IMR-90 (cell line): ENCODE data around the gene COLEC12. TPM values are rescaled to one million over a fixed set of nuclear protein-coding genes. Genes with fewer than 3 reads are reported as not detected.

Experiments
- ATAC-seq: fragments of 200-7000 bp; cut with Tn5 transposase; 2 replicates; pipeline ENCODE4 v1.9.1; 2020; ENCODE audit warnings: low read depth, mild to moderate bottlenecking, moderate library complexity
- BruUV-seq: library from RNA; stranded (reverse); fragments of 400-500 nt; replicated peaks from 2 replicates; lab custom pipeline; 2021; lab: Mats Ljungman, UMichigan
- CTCF ChIA-PET: fragments of 300-600 bp; formaldehyde crosslinking; extraction: SDS; loops from one replicate; lab custom pipeline; 2021; ENCODE audit warnings: antibody characterized with exemption; lab: Yijun Ruan, JAX
- POLR2A ChIA-PET: fragments of 300-600 bp; sonication (Branson Sonifier 250); formaldehyde crosslinking; loops from one replicate; lab custom pipeline; 2022; ENCODE audit warnings: antibody characterized with exemption; ENCODE audit not compliant: unreplicated experiment; lab: Charles Lee
- DNase-seq: peaks from one replicate; pipeline ENCODE4 v3.0.0; 2013
- H2AFZ ChIP-seq: replicated peaks from 2 replicates; pipeline ENCODE3; 2013; ENCODE audit warnings: low read length, mild to moderate bottlenecking; ENCODE audit not compliant: poor library complexity
- H2AK5ac ChIP-seq: 2 replicates; pipeline ENCODE4 v1.6.1; 2013; ENCODE audit warnings: low read depth, low read length, inconsistent platforms
- H2AK9ac ChIP-seq: replicated peaks from 2 replicates; pipeline ENCODE3; 2013; ENCODE audit warnings: mild to moderate bottlenecking, low read depth, low read length, moderate library complexity; ENCODE audit not compliant: poor library complexity
- H2BK120ac ChIP-seq: 2 replicates; pipeline ENCODE4 v1.6.1; 2013; ENCODE audit warnings: low read depth, low read length, inconsistent platforms
- H2BK15ac ChIP-seq: 3 replicates; pipeline ENCODE4 v1.6.1; 2013; ENCODE audit warnings: low read depth, low read length, inconsistent platforms
- H2BK20ac ChIP-seq: 2 replicates; pipeline ENCODE4 v1.6.1; 2013; ENCODE audit warnings: low read depth, mild to moderate bottlenecking, inconsistent platforms, low read length, moderate library complexity
- H2BK5ac ChIP-seq: 2 replicates; pipeline ENCODE4 v1.6.1; 2013; ENCODE audit warnings: mild to moderate bottlenecking, low read depth, low read length, inconsistent platforms; ENCODE audit not compliant: poor library complexity, severe bottlenecking
- H3K14ac ChIP-seq: replicated peaks from 2 replicates; pipeline ENCODE4 v1.6.1; 2013; ENCODE audit warnings: low read depth, low read length, inconsistent platforms
- H3K18ac ChIP-seq: 2 replicates; pipeline ENCODE4 v1.6.1; 2013; ENCODE audit warnings: low read depth, low read length, control low read depth
- H3K23ac ChIP-seq: 2 replicates; pipeline ENCODE4 v1.6.1; 2013; ENCODE audit warnings: low read depth, low read length, inconsistent platforms
- H3K27ac ChIP-seq: 2 replicates; pipeline ENCODE4 v1.5.1; 2013; ENCODE audit warnings: mild to moderate bottlenecking, control low read depth, low read length; ENCODE audit not compliant: insufficient read depth
- H3K27me3 ChIP-seq: 2 replicates; pipeline ENCODE4 v1.6.1; 2013; ENCODE audit warnings: low read length; ENCODE audit not compliant: control insufficient read depth, insufficient read depth
- H3K36me3 ChIP-seq: 2 replicates; pipeline ENCODE4 v1.6.1; 2013; ENCODE audit warnings: low read length, mixed read lengths; ENCODE audit not compliant: control insufficient read depth, insufficient read depth
- H3K4ac ChIP-seq: 2 replicates; pipeline ENCODE4 v1.6.1; 2013; ENCODE audit warnings: low read depth, low read length, inconsistent platforms
- H3K4me1 ChIP-seq: 2 replicates; pipeline ENCODE4 v1.6.1; 2013; ENCODE audit warnings: low read length, mixed read lengths; ENCODE audit not compliant: control insufficient read depth, insufficient read depth
- H3K4me2 ChIP-seq: 2 replicates; pipeline ENCODE4 v1.6.1; 2013; ENCODE audit warnings: low read depth, mild to moderate bottlenecking, control low read depth, low read length, moderate library complexity
- H3K4me3 ChIP-seq: 2 replicates; pipeline ENCODE4 v1.5.1; 2013; ENCODE audit warnings: low read depth, mild to moderate bottlenecking, control low read depth, low read length, moderate library complexity; ENCODE audit not compliant: insufficient read depth
- H3K56ac ChIP-seq: 2 replicates; pipeline ENCODE4 v1.6.1; 2013; ENCODE audit warnings: low read length, inconsistent platforms; ENCODE audit not compliant: insufficient read depth; ENCODE audit errors: extremely low read depth
- H3K79me1 ChIP-seq, 2 experiments: 2 replicates each; pipeline ENCODE4 v1.6.1; 2013; ENCODE audit warnings: low read length in 2 of 2, inconsistent platforms in 1 of 2, low read depth in 1 of 2
- H3K9ac ChIP-seq: 2 replicates; pipeline ENCODE4 v1.6.1; 2013; ENCODE audit warnings: low read depth, low read length, control low read depth
- H3K9me1 ChIP-seq: 2 replicates; pipeline ENCODE4 v1.6.1; 2013; ENCODE audit warnings: low read length, inconsistent platforms; ENCODE audit not compliant: insufficient read depth
- H3K9me3 ChIP-seq: 2 replicates; pipeline ENCODE4 v1.6.1; 2013; ENCODE audit warnings: low read length; ENCODE audit not compliant: control insufficient read depth, insufficient read depth
- H4K20me1 ChIP-seq: 2 replicates; pipeline ENCODE4 v1.6.1; 2013; ENCODE audit warnings: low read length, inconsistent platforms; ENCODE audit not compliant: insufficient read depth
- H4K5ac ChIP-seq: 2 replicates; pipeline ENCODE4 v1.6.1; 2013; ENCODE audit warnings: mild to moderate bottlenecking, low read depth, low read length, control low read depth
- H4K8ac ChIP-seq, 2 experiments: 2 replicates each; pipeline ENCODE4 v1.6.1; 2013; ENCODE audit warnings: low read depth in 2 of 2, low read length in 2 of 2, control low read depth in 1 of 2, inconsistent platforms in 1 of 2
- H4K91ac ChIP-seq: 2 replicates; pipeline ENCODE4 v1.6.1; 2013; ENCODE audit warnings: low read depth, low read length, inconsistent platforms; ENCODE audit not compliant: insufficient read depth
- BHLHE40 ChIP-seq: fragments of 150-350 bp; IDR thresholded peaks from 2 replicates; pipeline ENCODE4 v1.6.1; 2016; ENCODE audit warnings: mild to moderate bottlenecking, low read depth, low read length
- WGBS, 2 experiments: methylation state at CpG; one replicate each; pipeline versions ENCODE4 v1.1.5 to v1.1.7; 2013; ENCODE audit warnings: missing lambda C conversion rate in 2 of 2; ENCODE audit not compliant: insufficient read length in 1 of 2; ENCODE audit errors: extremely low coverage in 2 of 2; 5-methylcytosine and 5-hydroxymethylcytosine counted together
- dilution Hi-C: fragments of 300-500 bp; cut with HindIII; formaldehyde crosslinking; loops from one replicate; pipeline ENCODE4 v1.14.3; 2018; ENCODE audit warnings: low sequenced_read_pairs; ENCODE audit not compliant: unreplicated experiment
- in situ Hi-C: fragments of 300-500 bp; cut with MboI; formaldehyde crosslinking; loops from 3 replicates; pipeline ENCODE4 v1.14.3; 2019; ENCODE audit warnings: low sequenced_read_pairs, inconsistent platforms, mixed read lengths
- intact Hi-C: fragments of 100-400 bp; cut with micrococcal nuclease; formaldehyde crosslinking; loops from 2 replicates; pipeline ENCODE4 v1.10.0; 2022
- polyA plus RNA-seq, 3 experiments: library from polyadenylated mRNA; depleted of rRNA; stranded (reverse); fragments of >200 nt; gene quantifications; 2 replicates each; pipeline ENCODE4 v1.2.3, GENCODE V29; 2012; ENCODE audit warnings: low replicate concordance in 1 of 3
- total RNA-seq: library from RNA; depleted of rRNA; stranded (reverse); fragments of >200 nt; gene quantifications from 2 replicates; pipeline ENCODE4 v1.2.3, GENCODE V29; 2012

COLEC12 gene
- total and polyA plus RNA-seq, 2 of the 4 experiments (the other 2 are of a cell fraction) = 1.0 to 2.3 TPM

- H2AK9ac ChIP-seq = no peak overlapping the region
- ChIA-PET CTCF (interaction anchor here (2.2 kb wide), 1 partner anchor 11 kb away, joined by 5 read pairs; no protein-coding TSS in a partner anchor), POLR2A (no interaction called here)
- H3K23ac ChIP-seq = no peak overlapping the region
- H3K14ac ChIP-seq = no peak overlapping the region
- no peak overlapping the region for H4K8ac ChIP-seq
- H2BK15ac ChIP-seq = no peak overlapping the region
- H2BK5ac ChIP-seq = no peak overlapping the region
- WGBS, 2 experiments = 93% methylated on average over 3 of the region's 4 CpGs; no CpG with 5 or more reads in 1 of the 2 experiments
- no peak overlapping the region for H2AK5ac ChIP-seq
- H4K91ac ChIP-seq = no peak overlapping the region
- H2BK20ac ChIP-seq = no peak overlapping the region
- in situ Hi-C loops = no loop called here
- no peak overlapping the region for H3K56ac ChIP-seq
- H3K4me2 ChIP-seq = no peak overlapping the region
- H4K20me1 ChIP-seq = no peaks in the 10 kb centered on the region
- no peak overlapping the region for H2BK120ac ChIP-seq
- no peak overlapping the region for H3K27ac ChIP-seq
- H3K36me3 ChIP-seq = no peaks in the 10 kb centered on the region
- no peaks in the 10 kb centered on the region for H3K4me1 ChIP-seq
- no peak for DNase-seq
- peaks cover 35% of the 10 kb centered on the region for H3K27me3 ChIP-seq
- H2AFZ ChIP-seq = no peak overlapping the region
- ATAC-seq = no peak
- TF ChIP-seq BHLHE40 = no peak
- H3K9ac ChIP-seq = no peak overlapping the region
- H3K79me1 ChIP-seq = no peaks in the 10 kb centered on the region
- H3K9me3 ChIP-seq = no peaks in the 10 kb centered on the region
- intact Hi-C loops = no loop called here
- BruUV-seq = no TSS peak
- no peaks in the 10 kb centered on the region for H3K9me1 ChIP-seq
- H3K4ac ChIP-seq = no peak overlapping the region
- no peak overlapping the region for H4K5ac ChIP-seq
- H3K4me3 ChIP-seq = no peak overlapping the region
- no peak overlapping the region for H3K18ac ChIP-seq
- dilution Hi-C loops = no loop called here
Measured at GRCh38 chr18:506801-507200, 6.3 kb upstream of the COLEC12 start.
